DMS153 treated with DMSO at 0.1 percent for 48 hours (cell line): ENCODE measurements around the gene TSKU.
"Not testable (repeated sequence)": the region's sequence is repeated elsewhere in the genome, so short reads cannot be mapped to it uniquely, and the experiment has no call there.

Source experiments
- DNase-seq: peaks from one replicate; lab custom pipeline; 2025; ENCODE audit not compliant: unreplicated experiment; lab: John Stamatoyannopoulos, UW

The TSKU gene

DNA sequence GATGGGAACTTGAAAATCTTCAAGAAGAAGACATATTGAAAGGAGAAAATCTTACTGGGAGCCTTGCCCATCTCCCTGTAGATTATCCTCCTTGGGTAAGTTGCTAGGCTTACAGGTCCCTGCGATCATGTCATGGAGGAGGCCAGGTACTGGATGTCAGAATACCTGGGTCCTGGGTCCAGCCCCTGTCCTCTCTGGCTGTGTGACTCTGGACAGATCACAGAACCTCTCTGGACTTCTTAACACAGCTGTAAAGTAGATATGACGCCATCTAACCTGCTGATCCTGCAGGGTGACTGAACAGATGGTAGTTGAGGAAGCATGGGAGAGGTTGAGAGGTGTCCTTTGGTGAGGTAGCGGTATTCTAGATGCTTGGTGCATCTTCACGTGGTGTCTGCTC, 4.1 kb downstream of the TSKU start:
- DNase-seq, result no peak

DNA sequence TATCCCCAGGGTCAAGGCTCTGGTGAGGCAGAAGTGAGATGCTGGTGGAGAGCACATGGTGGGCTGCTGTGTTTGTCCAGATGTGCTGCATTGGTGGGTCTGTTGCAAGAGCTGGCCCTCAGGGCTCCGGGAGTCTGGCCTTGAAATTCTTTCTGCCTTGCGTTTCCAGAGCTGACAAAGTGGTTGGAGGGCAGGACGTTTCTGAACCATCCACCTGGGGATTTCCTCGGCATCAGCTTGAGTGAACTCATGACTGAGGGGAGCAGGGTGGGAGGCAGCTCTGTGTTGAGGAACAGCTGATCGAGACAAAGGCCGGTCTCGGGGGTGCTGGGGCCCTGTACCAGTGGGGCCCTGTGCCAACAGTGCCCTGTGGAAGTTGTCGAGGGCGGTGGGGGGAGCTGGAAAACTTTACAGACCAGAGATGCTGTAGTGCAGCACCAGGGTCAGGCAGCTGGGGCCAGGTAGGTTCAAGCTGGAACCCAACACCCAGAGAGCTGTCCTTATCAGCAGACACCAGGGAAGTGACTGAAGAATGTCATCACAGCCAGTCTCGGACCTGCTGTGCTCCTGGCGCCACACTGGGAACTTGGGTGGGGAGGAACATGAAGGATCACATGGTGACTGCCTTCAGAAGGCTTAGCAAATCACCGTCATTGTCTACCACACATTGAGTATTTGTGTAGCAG, 4.9 kb downstream of the TSKU start:
- DNase-seq, result no peak

DNA sequence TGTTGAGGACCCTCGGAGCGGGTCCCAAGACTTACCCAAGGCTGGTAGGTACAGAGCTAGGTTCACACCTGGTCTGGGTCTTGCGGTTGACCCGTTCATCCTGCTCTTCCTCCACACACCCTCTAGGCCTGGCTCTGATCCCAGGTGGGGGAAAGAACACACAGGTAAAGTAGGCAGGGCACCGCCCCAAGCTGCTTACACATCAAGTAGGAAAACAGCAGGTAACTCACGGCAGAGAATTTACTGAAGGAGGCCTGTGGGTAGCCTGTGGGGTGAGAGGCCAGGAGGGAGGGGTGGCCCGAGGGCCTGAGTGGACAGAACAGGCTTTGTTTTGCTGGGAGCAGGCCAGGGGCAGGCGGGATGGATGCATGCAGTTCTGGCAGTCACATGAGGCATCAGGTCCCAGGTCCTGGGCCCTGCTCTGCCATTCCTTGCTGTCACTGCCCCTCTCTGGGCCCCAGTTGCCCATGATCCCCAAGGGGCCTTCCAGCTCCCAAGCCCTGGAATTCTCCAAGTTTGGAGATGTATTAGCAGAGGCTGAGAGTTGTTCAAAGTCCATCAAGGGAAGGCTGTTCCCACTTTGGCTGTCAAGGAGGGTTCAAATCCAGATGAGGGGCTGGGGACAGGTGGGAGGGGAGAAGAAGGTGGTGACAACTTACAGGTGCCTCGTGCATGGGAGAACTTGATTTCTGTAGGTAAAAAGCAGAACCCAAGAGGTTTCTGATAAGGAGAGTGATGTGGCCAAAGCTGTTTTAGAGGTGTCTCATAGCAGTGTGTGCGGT, 5.7 kb downstream of the TSKU start:
- DNase-seq, result no peak

DNA sequence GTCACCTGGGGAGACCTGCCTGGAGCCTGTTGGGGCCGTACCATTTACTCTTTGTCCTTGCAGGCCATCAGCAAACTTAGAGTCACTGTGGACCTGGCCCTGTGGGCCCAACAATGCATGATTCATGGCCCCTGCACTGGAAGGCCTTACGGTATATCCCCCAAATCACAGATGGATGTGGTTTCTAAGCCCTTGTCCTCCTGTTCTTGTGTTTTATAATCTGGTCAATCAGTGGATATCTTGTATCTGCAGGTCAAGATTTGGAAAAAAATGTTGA, 6.2 kb downstream of the TSKU start:
- no peak for DNase-seq

- no peak for DNase-seq
Observed at GRCh38 chr11:76790251-76790650, 7.1 kb downstream of the TSKU start.

GRCh38 chr11:76791002-76791770, 8.0 kb downstream of the TSKU start:
- DNase-seq, result not testable (repeated sequence)

GRCh38 chr11:76791861-76792260, 8.7 kb downstream of the TSKU start:
- no peak for DNase-seq

GRCh38 chr11:76792505-76793264, 9.5 kb downstream of the TSKU start:
- no peak for DNase-seq

- DNase-seq, result no peak
Observed at GRCh38 chr11:76793391-76794291, 10.5 kb downstream of the TSKU start.

- no peak for DNase-seq
Observed at GRCh38 chr11:76794371-76795289, 11.5 kb downstream of the TSKU start.

DNA sequence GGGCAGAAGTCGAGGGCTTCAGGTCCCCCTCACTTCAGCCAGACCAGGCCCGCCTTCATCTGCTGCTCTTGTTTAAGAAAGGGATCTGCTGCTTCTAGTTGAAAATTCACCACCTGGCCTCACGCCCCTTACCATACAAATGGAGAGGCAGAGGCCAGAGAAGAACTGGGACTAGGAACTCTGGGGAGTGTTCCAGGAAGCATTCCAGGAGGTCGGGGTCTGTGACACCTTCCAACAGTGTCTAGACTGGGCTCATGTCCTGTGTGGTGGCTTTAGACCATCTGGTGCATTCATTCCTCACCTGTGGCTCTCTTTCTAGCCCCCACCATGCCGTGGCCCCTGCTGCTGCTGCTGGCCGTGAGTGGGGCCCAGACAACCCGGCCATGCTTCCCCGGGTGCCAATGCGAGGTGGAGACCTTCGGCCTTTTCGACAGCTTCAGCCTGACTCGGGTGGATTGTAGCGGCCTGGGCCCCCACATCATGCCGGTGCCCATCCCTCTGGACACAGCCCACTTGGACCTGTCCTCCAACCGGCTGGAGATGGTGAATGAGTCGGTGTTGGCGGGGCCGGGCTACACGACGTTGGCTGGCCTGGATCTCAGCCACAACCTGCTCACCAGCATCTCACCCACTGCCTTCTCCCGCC, 12.3 kb downstream of the TSKU start:
- DNase-seq, result no peak

- no peak for DNase-seq
Observed at GRCh38 chr11:76795936-76796441, 12.8 kb downstream of the TSKU start.

GRCh38 chr11:76796511-76797198, 13.5 kb downstream of the TSKU start:
- DNase-seq, result no peak

DNA sequence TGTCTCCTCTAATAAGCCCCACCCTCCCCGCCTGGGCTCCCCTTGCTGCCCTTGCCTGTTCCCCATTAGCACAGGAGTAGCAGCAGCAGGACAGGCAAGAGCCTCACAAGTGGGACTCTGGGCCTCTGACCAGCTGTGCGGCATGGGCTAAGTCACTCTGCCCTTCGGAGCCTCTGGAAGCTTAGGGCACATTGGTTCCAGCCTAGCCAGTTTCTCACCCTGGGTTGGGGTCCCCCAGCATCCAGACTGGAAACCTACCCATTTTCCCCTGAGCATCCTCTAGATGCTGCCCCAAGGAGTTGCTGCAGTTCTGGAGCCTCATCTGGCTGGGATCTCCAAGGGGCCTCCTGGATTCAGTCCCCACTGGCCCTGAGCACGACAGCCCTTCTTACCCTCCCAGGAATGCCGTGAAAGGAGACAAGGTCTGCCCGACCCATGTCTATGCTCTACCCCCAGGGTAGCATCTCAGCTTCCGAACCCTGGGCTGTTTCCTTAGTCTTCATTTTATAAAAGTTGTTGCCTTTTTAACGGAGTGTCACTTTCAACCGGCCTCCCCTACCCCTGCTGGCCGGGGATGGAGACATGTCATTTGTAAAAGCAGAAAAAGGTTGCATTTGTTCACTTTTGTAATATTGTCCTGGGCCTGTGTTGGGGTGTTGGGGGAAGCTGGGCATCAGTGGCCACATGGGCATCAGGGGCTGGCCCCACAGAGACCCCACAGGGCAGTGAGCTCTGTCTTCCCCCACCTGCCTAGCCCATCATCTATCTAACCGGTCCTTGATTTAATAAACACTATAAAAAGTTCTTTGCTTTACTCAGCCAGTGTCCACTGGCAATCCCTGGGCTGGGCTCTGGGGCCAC, 14.4 kb downstream of the TSKU start:
- no peak for DNase-seq

DNA sequence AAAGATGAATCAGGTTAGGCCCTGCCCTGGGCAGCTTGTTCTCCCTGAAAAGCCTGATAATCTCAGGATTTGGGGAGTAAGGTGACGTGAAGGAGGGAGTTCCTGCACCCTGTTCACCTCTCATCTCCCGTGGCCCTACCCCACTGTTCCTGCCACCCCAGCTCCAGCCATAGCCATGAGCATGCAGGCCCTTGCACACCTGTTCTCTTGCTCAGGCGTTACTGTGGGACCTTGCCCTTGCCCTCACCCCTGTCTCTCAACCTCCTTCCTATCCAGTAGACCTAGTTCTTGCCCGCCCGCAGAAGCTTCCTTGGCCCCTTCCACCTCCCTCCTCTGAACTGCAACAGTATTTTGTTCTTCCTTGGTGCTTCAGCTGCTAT, 15.0 kb downstream of the TSKU start:
- DNase-seq, result no peak

DNA sequence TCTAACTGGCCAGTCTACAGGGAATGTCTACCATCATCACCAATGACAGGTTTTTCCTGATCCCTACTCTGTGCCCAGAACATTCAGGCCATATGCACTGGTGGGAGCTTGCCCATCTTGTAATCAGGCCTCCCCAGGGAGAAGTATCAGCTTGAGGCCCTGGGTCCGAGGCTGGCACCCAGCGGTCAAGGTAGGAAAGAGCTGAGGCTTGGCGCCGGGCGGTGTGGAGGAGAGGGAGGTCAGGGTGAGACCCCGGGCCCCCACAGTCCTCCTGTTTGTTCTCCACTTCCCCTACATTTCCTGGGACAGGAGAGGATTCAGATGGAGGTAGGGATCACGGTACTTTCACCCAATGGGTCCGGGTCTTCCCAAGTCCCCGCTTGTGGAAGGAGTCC, 15.5 kb downstream of the TSKU start:
- no peak for DNase-seq
